GM12865 (cell line): Measurements from ENCODE around the gene CD34.

Source experiments
- DNase-seq: peaks from one replicate; pipeline ENCODE4 v3.0.0; 2010; ENCODE audit warnings: low read depth
- H3K4me3 ChIP-seq: 2 replicates; pipeline ENCODE4 v1.5.1; 2011; ENCODE audit warnings: mild to moderate bottlenecking, low read depth, low read length, control low read depth
- CTCF ChIP-seq: IDR thresholded peaks from 2 replicates; pipeline ENCODE4 v1.5.1; 2011; ENCODE audit warnings: low read length, control low read depth, low read depth, inconsistent platforms; ENCODE audit not compliant: insufficient read depth; ENCODE audit errors: missing control alignments

CD34 gene

GRCh38 chr1:207898836-207899235 is 12.1 kb downstream of the CD34 start:
- TF ChIP-seq CTCF = no peak
- DNase-seq = no peak
- H3K4me3 ChIP-seq = no peak overlapping the region

- no peak for DNase-seq
- H3K4me3 ChIP-seq = no peak overlapping the region
- TF ChIP-seq CTCF = no peak
Observed at GRCh38 chr1:207898260-207898659, 12.7 kb downstream of the CD34 start.

GRCh38 chr1:207897188-207897587 is 13.7 kb downstream of the CD34 start:
- no peak overlapping the region for H3K4me3 ChIP-seq
- no peak for DNase-seq
- no peak for TF ChIP-seq CTCF

- no peak for DNase-seq
- no peak overlapping the region for H3K4me3 ChIP-seq
- no peak for TF ChIP-seq CTCF
Observed at GRCh38 chr1:207896547-207896946, 14.4 kb downstream of the CD34 start.

GRCh38 chr1:207894704-207895103 is 16.2 kb downstream of the CD34 start:
- no peak overlapping the region for H3K4me3 ChIP-seq
- no peak for DNase-seq
- no peak for TF ChIP-seq CTCF

GRCh38 chr1:207893737-207894582 is 17.0 kb downstream of the CD34 start:
- no peak for DNase-seq
- no peak for TF ChIP-seq CTCF
- no peak overlapping the region for H3K4me3 ChIP-seq

- DNase-seq = no peak
- H3K4me3 ChIP-seq = no peak overlapping the region
- TF ChIP-seq CTCF = no peak
Observed at GRCh38 chr1:207892764-207893163, 18.2 kb downstream of the CD34 start.
